Adrenal gland (tissue), 12 donors: ENCODE data around the gene DNAJB14. TPM values are rescaled to one million over a fixed set of nuclear protein-coding genes. Genes with fewer than 3 reads are reported as not detected.

Experiments used
- DNase-seq, 7 donors: peaks; one replicate each; pipeline ENCODE4 v3.0.0-alpha.2; 2019 to 2020
- H3K27ac ChIP-seq, 5 donors: fragments of 200-600 bp; sonication (generic) in 4 of 5; 1 replicate in 3 of 5; 2 replicates in 2 of 5; pipeline versions ENCODE4 v1.5.1 to v1.8.0; 2016 to 2020; ENCODE audit warnings: mild to moderate bottlenecking in 1 of 5
- H3K27me3 ChIP-seq: fragments of 200-600 bp; 2 replicates; pipeline ENCODE4 v1.8.0; 2021
- H3K36me3 ChIP-seq, 2 donors: fragments of 200-600 bp; replicated peaks in 1 of 2; 1 replicate in 1 of 2; 2 replicates in 1 of 2; pipeline versions ENCODE4 v1.5.1 to v1.8.0; 2018 to 2022
- H3K4me1 ChIP-seq, 2 donors: fragments of 200-600 bp; replicated peaks in 1 of 2; 1 replicate in 1 of 2; 2 replicates in 1 of 2; pipeline versions ENCODE4 v1.5.1 to v1.8.0; 2018 to 2021
- H3K4me3 ChIP-seq, 4 donors: fragments of 200-600 bp; sonication (generic) in 3 of 4; one replicate each; pipeline ENCODE4 v1.5.1; 2016 to 2018
- H3K9me3 ChIP-seq, 3 donors: fragments of 200-600 bp; sonication (generic) in 1 of 3; replicated peaks in 1 of 3; 1 replicate in 2 of 3; 2 replicates in 1 of 3; pipeline versions ENCODE4 v1.5.1 to v1.8.0; 2016 to 2021
- POLR2A ChIP-seq, 2 donors: fragments of 450-650 bp; IDR thresholded peaks; one replicate each; pipeline ENCODE4 v1.6.1; 2017; ENCODE audit warnings: antibody characterized with exemption in 2 of 2, mild to moderate bottlenecking in 2 of 2, moderate library complexity in 1 of 2
- WGBS, 4 donors: extraction: QIAGEN DNeasy Blood & Tissue Kit in 2 of 4; methylation state at CpG; one replicate each; pipeline versions ENCODE4 v1.1.5 to v1.1.7; 2013 to 2017; 5-methylcytosine and 5-hydroxymethylcytosine counted together
- intact Hi-C, 2 donors: fragments of 100-400 bp; cut with DNase I; formaldehyde crosslinking; loops; one replicate each; pipeline versions ENCODE4 v1.14.1 to v1.15.0; 2022 to 2023
- polyA plus RNA-seq, 3 donors: library from polyadenylated mRNA; stranded (reverse); fragments of 200-250 nt in 2 of 3; fragments of 350-450 nt in 1 of 3; fragmentation: Illumina TruSeq in 1 of 3; extraction: RNeasy Lipid Tissue Mini Kit (QIAGEN cat#74804) in 1 of 3; gene quantifications; one replicate each; pipeline ENCODE4 v1.2.3, GENCODE V29; 2013 to 2014
- total RNA-seq, 9 donors: library from RNA; depleted of rRNA in 4 of 9; stranded (reverse); fragments of >200 nt in 4 of 9; fragments of 120-200 nt in 1 of 9; fragmentation: NEBNext Ultra II Directional in 1 of 9; extraction: Animal tissue kit (Norgen Biotek cat#: 25700) in 1 of 9; gene quantifications; one replicate each; pipeline versions ENCODE4 v1.1.0 to v1.2.4, GENCODE V29; 2013 to 2023
- TF ChIP-seq, protein P1 (sequence below), 6 experiments: fragments of 450-650 bp in 4 of 6; fragments of 200-600 bp in 2 of 6; sonication (generic) in 1 of 6; IDR thresholded peaks; 1 replicate in 5 of 6; 2 replicates in 1 of 6; pipeline versions ENCODE4 v1.5.1 to v1.8.0; 2016 to 2021; ENCODE audit warnings: antibody characterized with exemption in 6 of 6, mild to moderate bottlenecking in 2 of 6, moderate library complexity in 1 of 6
- donor health status: healthy with polysubstance abuse.
- donor health status: Bipolar disorder and iron deficiency.
- donor health status: DM: yes; HTN: yes; CAD: no.
- donor health status: DM: no; HTN: no; CAD: no.
- donor health status: DM: no; HTN: no; CAD: no.
- donor health status: DM: yes; HTN: yes; CAD: no.

The DNAJB14 gene
- total and polyA plus RNA-seq, 12 donors, result 7.2 to 53.7 (median 33.3) TPM

DNA sequence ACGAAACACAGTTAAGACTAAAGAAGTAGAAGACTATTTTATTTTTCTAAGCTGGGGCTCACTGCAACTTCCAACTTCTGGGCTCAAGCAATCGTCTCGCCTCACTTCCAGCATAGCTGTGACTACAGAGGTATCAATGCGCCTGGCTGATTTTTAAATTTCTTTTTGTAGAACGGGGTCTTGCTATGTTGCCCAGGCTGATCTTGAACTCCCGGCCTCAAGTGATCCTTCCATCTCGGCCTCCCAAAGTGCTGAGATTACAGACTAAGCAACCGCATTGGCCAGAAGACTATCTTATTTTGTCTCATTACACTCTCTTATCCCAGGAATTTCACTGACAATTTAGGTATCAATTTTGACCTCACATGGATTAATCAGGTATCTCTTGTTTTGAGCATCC lies 53.4 kb downstream of the DNAJB14 start:
- Histone ChIP-seq H3K27ac (no peak overlapping the region), H3K9me3 (no peaks in the 10 kb centered on the region), H3K4me3 (peak overlapping the region in 1 of 4 donors; percentile 98), H3K4me1 (peaks cover 12 to 36% of the 10 kb centered on the region in 2 donors), H3K36me3 (peaks cover 0 to 7% of the 10 kb centered on the region in 2 donors), H3K27me3 (no peaks in the 10 kb centered on the region)
- WGBS, 4 donors, result 93 to 97% (median 94%) methylated on average over 8 of the region's 8 CpGs
- TF ChIP-seq, protein P1, sequence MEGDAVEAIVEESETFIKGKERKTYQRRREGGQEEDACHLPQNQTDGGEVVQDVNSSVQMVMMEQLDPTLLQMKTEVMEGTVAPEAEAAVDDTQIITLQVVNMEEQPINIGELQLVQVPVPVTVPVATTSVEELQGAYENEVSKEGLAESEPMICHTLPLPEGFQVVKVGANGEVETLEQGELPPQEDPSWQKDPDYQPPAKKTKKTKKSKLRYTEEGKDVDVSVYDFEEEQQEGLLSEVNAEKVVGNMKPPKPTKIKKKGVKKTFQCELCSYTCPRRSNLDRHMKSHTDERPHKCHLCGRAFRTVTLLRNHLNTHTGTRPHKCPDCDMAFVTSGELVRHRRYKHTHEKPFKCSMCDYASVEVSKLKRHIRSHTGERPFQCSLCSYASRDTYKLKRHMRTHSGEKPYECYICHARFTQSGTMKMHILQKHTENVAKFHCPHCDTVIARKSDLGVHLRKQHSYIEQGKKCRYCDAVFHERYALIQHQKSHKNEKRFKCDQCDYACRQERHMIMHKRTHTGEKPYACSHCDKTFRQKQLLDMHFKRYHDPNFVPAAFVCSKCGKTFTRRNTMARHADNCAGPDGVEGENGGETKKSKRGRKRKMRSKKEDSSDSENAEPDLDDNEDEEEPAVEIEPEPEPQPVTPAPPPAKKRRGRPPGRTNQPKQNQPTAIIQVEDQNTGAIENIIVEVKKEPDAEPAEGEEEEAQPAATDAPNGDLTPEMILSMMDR (IDR thresholded peaks at IDR 0.05), result no peak
- TF ChIP-seq POLR2A (IDR thresholded peaks at IDR 0.05), result no peak
- intact Hi-C loops, result loop anchor here in 1 of 2 donors (10.0 kb wide), 1 partner anchor 52 kb away; the partner anchor contains the start of gene DNAJB14
- DNase-seq, result no peak

DNA sequence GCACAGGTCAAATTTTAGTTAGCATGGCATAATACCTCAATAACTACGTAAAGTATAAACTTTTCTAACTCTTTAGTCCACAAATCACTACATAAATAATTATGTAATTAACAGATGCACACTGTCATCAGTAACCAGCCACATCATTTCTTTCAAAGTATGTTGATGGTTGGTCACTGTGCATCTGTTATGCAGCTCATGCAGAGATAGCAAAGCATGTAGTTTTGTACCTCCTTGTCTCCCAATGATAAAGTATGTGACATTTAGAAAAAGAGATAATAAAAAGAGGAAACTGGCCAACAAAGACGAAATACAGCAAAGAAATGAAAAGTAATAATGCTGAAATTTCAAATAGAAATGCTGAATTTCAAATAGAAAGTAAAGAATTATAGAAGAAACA lies 55.1 kb downstream of the DNAJB14 start:
- intact Hi-C loops, result loop anchor here in 1 of 2 donors (10.0 kb wide), 1 partner anchor 53 kb away; the partner anchor contains the start of gene DNAJB14
- 55 to 68% (median 60%) methylated on average over 2 of the region's 2 CpGs for WGBS, 4 donors
- peaks cover 0 to 9% of the 10 kb centered on the region in 2 donors for H3K36me3 ChIP-seq
- TF ChIP-seq, protein P1 (IDR thresholded peaks at IDR 0.05), result no peak
- TF ChIP-seq POLR2A (IDR thresholded peaks at IDR 0.05), result no peak
- peaks cover 12 to 41% of the 10 kb centered on the region in 2 donors for H3K4me1 ChIP-seq
- no peaks in the 10 kb centered on the region for H3K9me3 ChIP-seq
- no peak for DNase-seq
- H3K27me3 ChIP-seq, result no peaks in the 10 kb centered on the region
- H3K4me3 ChIP-seq, result no peak overlapping the region
- H3K27ac ChIP-seq, result no peak overlapping the region

DNA sequence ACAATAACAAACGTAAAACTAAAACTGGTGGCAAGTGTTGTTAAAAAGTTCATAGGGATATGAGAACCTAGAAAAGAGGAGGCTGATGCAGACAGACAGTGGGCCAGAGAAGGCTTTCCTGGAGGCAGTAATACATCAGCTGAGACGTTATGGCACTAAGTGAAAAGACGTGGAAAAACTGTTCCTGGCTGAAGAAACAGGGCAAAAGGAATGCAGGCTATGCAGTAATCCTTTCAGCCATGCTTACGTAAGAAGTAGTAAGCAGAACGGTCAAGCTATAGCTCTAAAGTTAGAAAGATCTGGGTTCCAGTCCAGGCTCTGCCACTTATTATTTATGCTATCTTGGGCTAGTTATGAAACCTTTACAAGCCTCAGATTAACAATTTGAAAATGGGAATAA lies 58.6 kb downstream of the DNAJB14 start:
- intact Hi-C loops, result no loop called here
- DNase-seq, result no peak
- no peak overlapping the region for H3K4me3 ChIP-seq
- H3K9me3 ChIP-seq, result no peaks in the 10 kb centered on the region
- WGBS, 4 donors, result 74 to 81% (median 77%) methylated on average over 5 of the region's 5 CpGs
- H3K4me1 ChIP-seq, result peaks cover 4 to 32% of the 10 kb centered on the region in 2 donors
- H3K27me3 ChIP-seq, result no peaks in the 10 kb centered on the region
- no peak overlapping the region for H3K27ac ChIP-seq
- no peak for TF ChIP-seq POLR2A (IDR thresholded peaks at IDR 0.05)
- TF ChIP-seq, protein P1 (IDR thresholded peaks at IDR 0.05), result no peak
- H3K36me3 ChIP-seq, result peaks cover 0 to 31% of the 10 kb centered on the region in 2 donors

DNA sequence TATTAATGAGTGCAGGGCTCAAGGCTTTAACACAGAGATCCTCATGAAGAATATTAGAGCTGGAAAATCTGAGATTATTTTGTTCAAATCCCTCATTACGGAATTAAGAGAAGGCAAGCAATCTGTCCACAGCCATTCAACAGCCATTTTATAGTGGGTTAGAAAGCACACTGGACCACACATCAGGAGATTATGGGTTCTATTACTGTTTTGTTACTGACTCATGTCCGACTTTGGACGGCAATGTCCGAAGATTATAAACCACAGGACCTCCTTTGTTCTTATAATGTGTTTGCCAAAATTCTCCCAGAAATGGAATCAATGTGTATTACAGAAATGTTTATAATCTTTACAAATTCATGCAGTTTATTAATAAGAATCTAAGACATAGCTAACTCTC lies 60.3 kb downstream of the DNAJB14 start:
- DNase-seq, result no peak
- no peaks in the 10 kb centered on the region for H3K27me3 ChIP-seq
- no peak overlapping the region for H3K4me3 ChIP-seq
- TF ChIP-seq, protein P1 (IDR thresholded peaks at IDR 0.05), result no peak
- no peak for TF ChIP-seq POLR2A (IDR thresholded peaks at IDR 0.05)
- 87 to 95% (median 88%) methylated on average over 4 of the region's 4 CpGs for WGBS, 4 donors
- peaks cover 0 to 17% of the 10 kb centered on the region in 2 donors for H3K4me1 ChIP-seq
- no peak overlapping the region for H3K27ac ChIP-seq
- intact Hi-C loops, result no loop called here
- H3K36me3 ChIP-seq, result peaks cover 0 to 39% of the 10 kb centered on the region in 2 donors
- H3K9me3 ChIP-seq, result no peaks in the 10 kb centered on the region
